Neural progenitor cell (in vitro differentiated cells): Measurements from ENCODE around the gene NDRG3. TPM values are rescaled to one million over a fixed set of nuclear protein-coding genes. Genes with fewer than 3 reads are reported as not detected.

Experiments
- DNase-seq: peaks from one replicate; pipeline ENCODE4 v3.0.0-alpha.2; 2016; ENCODE audit warnings: low spot score
- H2AFZ ChIP-seq: fragments of 200-600 bp; sonication (generic); replicated peaks from 2 replicates; pipeline ENCODE4 v1.6.1; 2016; ENCODE audit warnings: antibody characterized with exemption
- H3F3A ChIP-seq: fragments of 200-600 bp; sonication (generic); 2 replicates; pipeline ENCODE4 v1.6.1; 2016; ENCODE audit warnings: antibody characterized with exemption, low read depth
- H3K27ac ChIP-seq: fragments of 200-600 bp; sonication (generic); 2 replicates; pipeline ENCODE4 v1.5.1; 2016; ENCODE audit warnings: mild to moderate bottlenecking
- H3K27me3 ChIP-seq: fragments of 200-600 bp; sonication (generic); 2 replicates; pipeline ENCODE4 v1.6.1; 2016; ENCODE audit warnings: mild to moderate bottlenecking, moderate library complexity
- H3K36me3 ChIP-seq: fragments of 200-600 bp; sonication (generic); 2 replicates; pipeline ENCODE4 v1.5.1; 2016
- H3K4me1 ChIP-seq: fragments of 200-600 bp; sonication (generic); 2 replicates; pipeline ENCODE4 v1.6.1; 2016; ENCODE audit warnings: mixed run types
- H3K4me2 ChIP-seq: fragments of 200-600 bp; sonication (generic); 2 replicates; pipeline ENCODE4 v1.6.1; 2016
- H3K4me3 ChIP-seq: fragments of 200-600 bp; sonication (generic); 2 replicates; pipeline ENCODE4 v1.5.1; 2016
- H3K79me2 ChIP-seq: fragments of 200-600 bp; sonication (generic); 2 replicates; pipeline ENCODE4 v1.6.1; 2016; ENCODE audit warnings: low read depth
- H3K9ac ChIP-seq: fragments of 200-600 bp; sonication (generic); 2 replicates; pipeline ENCODE4 v1.6.1; 2016
- H3K9me3 ChIP-seq: fragments of 200-600 bp; sonication (generic); 2 replicates; pipeline ENCODE4 v1.5.1; 2016; ENCODE audit warnings: low read depth
- H4K20me1 ChIP-seq: fragments of 200-600 bp; sonication (generic); 2 replicates; pipeline ENCODE4 v1.6.1; 2016; ENCODE audit warnings: low read depth
- H3K27ac Mint-ChIP-seq: 3 replicates; pipeline ENCODE4 v1.8.0; 2021; ENCODE audit warnings: mixed read lengths
- H3K27me3 Mint-ChIP-seq: 2 replicates; pipeline ENCODE4 v1.8.0; 2022; ENCODE audit warnings: low read depth, mild to moderate bottlenecking, inconsistent platforms, moderate library complexity, mixed read lengths; ENCODE audit not compliant: insufficient read depth
- H3K36me3 Mint-ChIP-seq: 3 replicates; pipeline ENCODE4 v1.8.0; 2021; ENCODE audit warnings: mixed read lengths
- H3K4me1 Mint-ChIP-seq: 3 replicates; pipeline ENCODE4 v1.8.0; 2021; ENCODE audit warnings: mixed read lengths
- H3K4me3 Mint-ChIP-seq: 3 replicates; pipeline ENCODE4 v1.8.0; 2021; ENCODE audit warnings: mild to moderate bottlenecking, moderate library complexity, mixed read lengths
- H3K9me3 Mint-ChIP-seq: 3 replicates; pipeline ENCODE4 v1.8.0; 2020; ENCODE audit warnings: mixed read lengths
- EZH2 ChIP-seq: fragments of 200-600 bp; sonication (generic); IDR thresholded peaks from 2 replicates; pipeline ENCODE4 v1.6.1; 2017; ENCODE audit warnings: antibody characterized with exemption, mild to moderate bottlenecking, moderate library complexity
- EZH2phosphoT487 ChIP-seq: fragments of 200-600 bp; sonication (generic); IDR thresholded peaks from 2 replicates; pipeline ENCODE4 v1.6.1; 2017; ENCODE audit warnings: antibody characterized with exemption
- total RNA-seq: library from RNA; depleted of rRNA; stranded (reverse); fragments of >200 nt; gene quantifications from 2 replicates; pipeline ENCODE4 v1.2.3, GENCODE V29; 2015; ENCODE audit warnings: low replicate concordance
- TF ChIP-seq, protein P1 (sequence below): fragments of 200-600 bp; sonication (generic); IDR thresholded peaks from 2 replicates; pipeline ENCODE4 v1.5.1; 2017; ENCODE audit warnings: antibody characterized with exemption, mild to moderate bottlenecking

NDRG3 gene
- total RNA-seq, 1 donor from 2014 or later: 25.3 TPM

DNA sequence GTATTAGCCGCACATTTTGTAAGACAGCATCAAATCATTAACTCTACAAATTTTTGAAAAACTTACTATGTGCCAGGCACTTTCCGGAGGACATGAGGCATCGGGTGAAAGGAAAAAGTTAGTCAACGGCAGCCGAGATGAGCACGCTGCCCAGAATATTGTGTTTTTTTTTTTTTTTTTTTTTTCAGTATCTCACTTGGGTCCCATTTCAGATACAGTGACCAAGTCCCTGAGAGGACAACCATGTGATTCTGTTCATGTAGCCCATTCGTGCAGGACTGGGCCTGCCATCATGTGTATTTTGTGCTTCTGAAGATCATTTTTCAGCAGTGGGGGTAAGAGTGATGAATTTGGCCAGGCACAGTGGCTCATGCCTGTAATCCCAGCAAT is 101.2 kb downstream of the NDRG3 start:
- Mint-ChIP-seq H3K27me3 (peaks cover 7% of the 10 kb centered on the region), H3K4me1 (peaks cover 18% of the 10 kb centered on the region), H3K36me3 (no peaks in the 10 kb centered on the region), H3K27ac (no peak overlapping the region), H3K9me3 (no peaks in the 10 kb centered on the region), H3K4me3 (no peak overlapping the region)
- DNase-seq: no peak
- Histone ChIP-seq H4K20me1 (no peaks in the 10 kb centered on the region), H3K4me3 (no peak overlapping the region), H3K79me2 (no peaks in the 10 kb centered on the region), H3K9me3 (no peaks in the 10 kb centered on the region), H3K36me3 (no peaks in the 10 kb centered on the region), H3K4me1 (peaks cover 31% of the 10 kb centered on the region), H3K27ac (no peak overlapping the region), H3K9ac (no peak overlapping the region), H3K4me2 (no peak overlapping the region), H3K27me3 (no peaks in the 10 kb centered on the region), H2AFZ (no peak overlapping the region), H3F3A (peaks cover 24% of the 10 kb centered on the region)
- TF ChIP-seq EZH2phosphoT487 (no peak), EZH2 (no peak)
- TF ChIP-seq, protein P1, sequence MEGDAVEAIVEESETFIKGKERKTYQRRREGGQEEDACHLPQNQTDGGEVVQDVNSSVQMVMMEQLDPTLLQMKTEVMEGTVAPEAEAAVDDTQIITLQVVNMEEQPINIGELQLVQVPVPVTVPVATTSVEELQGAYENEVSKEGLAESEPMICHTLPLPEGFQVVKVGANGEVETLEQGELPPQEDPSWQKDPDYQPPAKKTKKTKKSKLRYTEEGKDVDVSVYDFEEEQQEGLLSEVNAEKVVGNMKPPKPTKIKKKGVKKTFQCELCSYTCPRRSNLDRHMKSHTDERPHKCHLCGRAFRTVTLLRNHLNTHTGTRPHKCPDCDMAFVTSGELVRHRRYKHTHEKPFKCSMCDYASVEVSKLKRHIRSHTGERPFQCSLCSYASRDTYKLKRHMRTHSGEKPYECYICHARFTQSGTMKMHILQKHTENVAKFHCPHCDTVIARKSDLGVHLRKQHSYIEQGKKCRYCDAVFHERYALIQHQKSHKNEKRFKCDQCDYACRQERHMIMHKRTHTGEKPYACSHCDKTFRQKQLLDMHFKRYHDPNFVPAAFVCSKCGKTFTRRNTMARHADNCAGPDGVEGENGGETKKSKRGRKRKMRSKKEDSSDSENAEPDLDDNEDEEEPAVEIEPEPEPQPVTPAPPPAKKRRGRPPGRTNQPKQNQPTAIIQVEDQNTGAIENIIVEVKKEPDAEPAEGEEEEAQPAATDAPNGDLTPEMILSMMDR: no peak

DNA sequence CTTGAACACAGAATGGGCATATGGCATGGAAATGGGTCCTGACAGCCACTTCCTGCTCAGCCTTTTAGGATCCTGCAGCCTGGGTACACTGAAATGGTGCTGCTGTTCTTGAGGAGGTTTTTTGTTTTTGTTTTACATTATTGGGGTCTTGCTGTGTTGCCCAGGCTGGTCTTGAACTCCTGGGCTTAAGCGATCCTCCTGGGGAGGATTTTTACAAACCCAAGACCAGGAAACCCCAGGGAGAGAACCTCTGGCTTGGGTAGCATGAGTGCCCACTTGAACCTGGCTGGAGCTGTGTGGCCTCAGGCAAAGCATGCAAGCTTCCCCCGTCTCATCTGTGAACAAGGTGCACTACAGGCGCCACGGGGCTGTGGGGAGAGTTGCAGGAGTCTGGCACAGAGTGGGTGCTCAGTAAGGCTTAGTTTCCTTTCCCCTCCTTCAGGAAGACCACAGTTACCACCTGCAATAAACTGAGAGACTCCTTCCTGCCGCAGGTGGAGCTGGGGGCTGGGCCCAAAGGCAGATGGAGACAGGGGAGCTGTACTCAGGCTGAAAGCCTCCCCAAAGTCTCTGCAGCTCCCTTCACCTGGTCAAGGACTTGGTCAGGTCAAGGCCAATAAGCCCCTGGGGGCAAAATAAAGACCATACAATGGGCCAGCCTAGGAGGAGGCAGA is 101.7 kb downstream of the NDRG3 start:
- Histone ChIP-seq H3K9me3 (no peaks in the 10 kb centered on the region), H3F3A (peaks cover 24% of the 10 kb centered on the region), H3K79me2 (no peaks in the 10 kb centered on the region), H2AFZ (no peak overlapping the region), H4K20me1 (no peaks in the 10 kb centered on the region), H3K4me3 (no peak overlapping the region), H3K27ac (no peak overlapping the region), H3K4me1 (peaks cover 31% of the 10 kb centered on the region), H3K36me3 (no peaks in the 10 kb centered on the region), H3K27me3 (no peaks in the 10 kb centered on the region), H3K4me2 (no peak overlapping the region), H3K9ac (no peak overlapping the region)
- no peak overlapping the region for H3K27ac Mint-ChIP-seq
- TF ChIP-seq, protein P1: no peak
- TF ChIP-seq EZH2phosphoT487 (no peak), EZH2 (no peak)
- no peaks in the 10 kb centered on the region for H3K9me3 Mint-ChIP-seq
- H3K4me3 Mint-ChIP-seq: no peak overlapping the region
- H3K4me1 Mint-ChIP-seq: peaks cover 18% of the 10 kb centered on the region
- peaks cover 7% of the 10 kb centered on the region for H3K27me3 Mint-ChIP-seq
- no peak for DNase-seq
- H3K36me3 Mint-ChIP-seq: no peaks in the 10 kb centered on the region

DNA sequence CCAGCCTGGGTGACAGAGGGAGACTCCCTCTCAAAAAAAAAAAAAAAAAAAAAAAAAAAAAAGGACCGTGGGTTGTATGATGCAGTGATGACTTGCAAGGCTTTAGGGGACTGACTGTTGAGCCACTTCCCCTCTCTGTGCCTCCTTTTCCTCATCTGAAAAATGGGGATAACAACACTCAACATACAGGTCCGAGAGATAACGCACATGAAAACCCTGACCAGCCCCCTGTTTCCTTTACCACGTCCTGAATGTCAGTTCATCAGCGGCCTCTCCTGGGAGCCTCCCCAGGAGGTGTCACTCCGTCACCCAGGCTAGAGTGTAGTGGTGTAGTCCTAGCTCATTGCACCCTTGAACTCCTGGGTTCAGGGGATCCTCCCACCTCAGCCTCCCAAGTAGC is 103.8 kb downstream of the NDRG3 start:
- Mint-ChIP-seq H3K27ac (no peak overlapping the region), H3K36me3 (no peaks in the 10 kb centered on the region), H3K4me1 (peaks cover 12% of the 10 kb centered on the region), H3K4me3 (no peak overlapping the region), H3K9me3 (no peaks in the 10 kb centered on the region), H3K27me3 (peaks cover 7% of the 10 kb centered on the region)
- no peaks in the 10 kb centered on the region for H3K27me3 ChIP-seq
- no peaks in the 10 kb centered on the region for H3K36me3 ChIP-seq
- no peak for DNase-seq
- no peak overlapping the region for H3K4me3 ChIP-seq
- H3K79me2 ChIP-seq: no peaks in the 10 kb centered on the region
- TF ChIP-seq EZH2: no peak
- TF ChIP-seq, protein P1: no peak
- TF ChIP-seq EZH2phosphoT487: no peak
- H3F3A ChIP-seq: peaks cover 15% of the 10 kb centered on the region
- peaks cover 23% of the 10 kb centered on the region for H3K4me1 ChIP-seq
- no peaks in the 10 kb centered on the region for H4K20me1 ChIP-seq
- no peak overlapping the region for H3K9ac ChIP-seq
- H3K9me3 ChIP-seq: no peaks in the 10 kb centered on the region
- H2AFZ ChIP-seq: no peak overlapping the region
- H3K4me2 ChIP-seq: no peak overlapping the region
- H3K27ac ChIP-seq: no peak overlapping the region
